ENCODE data around the gene CUBN.

CUBN gene

GRCh38 chr10:17113346-17113745 lies 16.3 kb downstream of the CUBN start:
- TF ChIP-seq CTCF (IDR thresholded peaks at IDR 0.05; ENCODE audit: low read depth, low read length) (no peak), MAX (IDR thresholded peaks at IDR 0.05; ENCODE audit: low read depth, low read length) (no peak), MYC (IDR thresholded peaks at IDR 0.05; ENCODE audit: low read depth, low read length) (no peak), POLR2A (IDR thresholded peaks at IDR 0.05; ENCODE audit: extremely low read depth, insufficient read length) (no peak)
- DNase-seq (ENCODE audit: low read depth) = no peak

GRCh38 chr10:17112566-17112965 lies 17.0 kb downstream of the CUBN start:
- TF ChIP-seq MAX (IDR thresholded peaks at IDR 0.05; ENCODE audit: low read depth, low read length) (no peak), MYC (IDR thresholded peaks at IDR 0.05; ENCODE audit: low read depth, low read length) (no peak), POLR2A (IDR thresholded peaks at IDR 0.05; ENCODE audit: extremely low read depth, insufficient read length) (no peak)
- H3K4me3 ChIP-seq (ENCODE audit: low read depth, low read length) = no peak overlapping the region
- no peak for DNase-seq (ENCODE audit: low read depth)

More at GRCh38 chr10:17113346-17113745, 16.3 kb downstream of the CUBN start:
- no peak overlapping the region for H3K4me3 ChIP-seq (ENCODE audit: low read depth, low read length)

- TF ChIP-seq CTCF (IDR thresholded peaks at IDR 0.05; ENCODE audit: low read depth, low read length) (no peak), POLR2A (IDR thresholded peaks at IDR 0.05; ENCODE audit: extremely low read depth, insufficient read length) (no peak), MAX (IDR thresholded peaks at IDR 0.05; ENCODE audit: low read depth, low read length) (no peak), MYC (IDR thresholded peaks at IDR 0.05; ENCODE audit: low read depth, low read length) (no peak)
- DNase-seq (ENCODE audit: low read depth) = peak; percentile 4
- H3K4me3 ChIP-seq (ENCODE audit: low read depth, low read length) = no peak overlapping the region
These were observed 20.0 kb downstream of the CUBN start for GRCh38 chr10:17109475-17110207.

- TF ChIP-seq MYC (IDR thresholded peaks at IDR 0.05; ENCODE audit: low read depth, low read length) (no peak), CTCF (IDR thresholded peaks at IDR 0.05; ENCODE audit: low read depth, low read length) (no peak), MAX (IDR thresholded peaks at IDR 0.05; ENCODE audit: low read depth, low read length) (no peak), POLR2A (IDR thresholded peaks at IDR 0.05; ENCODE audit: extremely low read depth, insufficient read length) (no peak)
- DNase-seq (ENCODE audit: low read depth) = no peak
- no peak overlapping the region for H3K4me3 ChIP-seq (ENCODE audit: low read depth, low read length)
These were observed 20.6 kb downstream of the CUBN start for GRCh38 chr10:17109046-17109445.

- H3K4me3 ChIP-seq (ENCODE audit: low read depth, low read length) = no peak overlapping the region
- TF ChIP-seq MYC (IDR thresholded peaks at IDR 0.05; ENCODE audit: low read depth, low read length) (no peak), POLR2A (IDR thresholded peaks at IDR 0.05; ENCODE audit: extremely low read depth, insufficient read length) (no peak), CTCF (IDR thresholded peaks at IDR 0.05; ENCODE audit: low read depth, low read length) (no peak), MAX (IDR thresholded peaks at IDR 0.05; ENCODE audit: low read depth, low read length) (no peak)
- no peak for DNase-seq (ENCODE audit: low read depth)
These were observed 22.6 kb downstream of the CUBN start for GRCh38 chr10:17106991-17107390.

- H3K4me3 ChIP-seq (ENCODE audit: low read depth, low read length) = no peak overlapping the region
- TF ChIP-seq MAX (IDR thresholded peaks at IDR 0.05; ENCODE audit: low read depth, low read length) (no peak), MYC (IDR thresholded peaks at IDR 0.05; ENCODE audit: low read depth, low read length) (no peak), POLR2A (IDR thresholded peaks at IDR 0.05; ENCODE audit: extremely low read depth, insufficient read length) (no peak), CTCF (IDR thresholded peaks at IDR 0.05; ENCODE audit: low read depth, low read length) (no peak)
- DNase-seq (ENCODE audit: low read depth) = no peak
These were observed 27.7 kb downstream of the CUBN start for GRCh38 chr10:17101910-17102266.
